Activated CD4-positive, alpha-beta T cell treated with anti-CD3 and anti-CD28 coated beads, Interleukin-2, amount 50 U/mL, for 1 hour (primary cell): ENCODE results near the gene HTT.

ENCODE experiments used
- DNase-seq: peaks from one replicate; pipeline ENCODE4 v3.0.0-alpha.2; 2020

HTT gene

GRCh38 chr4:3253808-3254207 is 179.3 kb downstream of the HTT start:
- no peak for DNase-seq

- no peak for DNase-seq
These were observed 180.0 kb downstream of the HTT start for GRCh38 chr4:3254302-3255131.

GRCh38 chr4:3255611-3256186 is 181.2 kb downstream of the HTT start:
- DNase-seq = no peak

- DNase-seq = no peak
These were observed 182.0 kb downstream of the HTT start for GRCh38 chr4:3256230-3257102.

GRCh38 chr4:3257103-3257555 is 182.6 kb downstream of the HTT start:
- no peak for DNase-seq

- DNase-seq = no peak
These were observed 183.3 kb downstream of the HTT start for GRCh38 chr4:3257556-3258482.

- DNase-seq = no peak
These were observed 187.1 kb downstream of the HTT start for GRCh38 chr4:3261411-3262207.

GRCh38 chr4:3262208-3263052 is 187.9 kb downstream of the HTT start:
- no peak for DNase-seq

- no peak for DNase-seq
These were observed 188.8 kb downstream of the HTT start for GRCh38 chr4:3263053-3263875.

GRCh38 chr4:3263876-3264193 is 189.4 kb downstream of the HTT start:
- no peak for DNase-seq

GRCh38 chr4:3266076-3266475 is 191.6 kb downstream of the HTT start:
- no peak for DNase-seq

GRCh38 chr4:3267576-3268394 is 193.3 kb downstream of the HTT start:
- DNase-seq = no peak

GRCh38 chr4:3268395-3269104 is 194.1 kb downstream of the HTT start:
- DNase-seq = no peak

GRCh38 chr4:3269105-3269927 is 194.8 kb downstream of the HTT start:
- DNase-seq = no peak

- DNase-seq = no peak
These were observed 195.6 kb downstream of the HTT start for GRCh38 chr4:3269991-3270611.

GRCh38 chr4:3271131-3271530 is 196.7 kb downstream of the HTT start:
- DNase-seq = no peak

GRCh38 chr4:3276986-3277385 is 202.5 kb downstream of the HTT start:
- DNase-seq = no peak
